Thymus (tissue), 11 donors: ENCODE results near the gene SFMBT1. TPM values are rescaled to one million over a fixed set of nuclear protein-coding genes. Genes with fewer than 3 reads are reported as not detected.

ENCODE experiments used
- DNase-seq, 9 donors: peaks; one replicate each; pipeline ENCODE4 v3.0.0-alpha.2; 2013; ENCODE audit warnings: low spot score in 9 of 9, low read depth in 6 of 9, missing footprints in 1 of 9
- H3K27ac ChIP-seq, 2 donors: one replicate each; pipeline ENCODE4 v1.5.1; 2013; ENCODE audit warnings: control low read depth in 1 of 2, low read depth in 1 of 2, low read length in 1 of 2, mild to moderate bottlenecking in 1 of 2, moderate library complexity in 1 of 2
- H3K27me3 ChIP-seq, 2 donors: one replicate each; pipeline ENCODE4 v1.5.1; 2013; ENCODE audit warnings: low read length in 1 of 2; ENCODE audit not compliant: control insufficient read depth in 2 of 2, insufficient read depth in 1 of 2
- H3K36me3 ChIP-seq, 2 donors: one replicate each; pipeline ENCODE4 v1.5.1; 2013; ENCODE audit warnings: low read length in 1 of 2, mild to moderate bottlenecking in 1 of 2, moderate library complexity in 1 of 2; ENCODE audit not compliant: control insufficient read depth in 2 of 2, insufficient read depth in 2 of 2
- H3K4me1 ChIP-seq, 2 donors: one replicate each; pipeline ENCODE4 v1.5.1; 2013; ENCODE audit warnings: low read length in 2 of 2; ENCODE audit not compliant: control insufficient read depth in 2 of 2, insufficient read depth in 2 of 2
- H3K4me3 ChIP-seq, 2 donors: one replicate each; pipeline ENCODE4 v1.5.1; 2013; ENCODE audit warnings: low read length in 2 of 2, control low read depth in 1 of 2, mild to moderate bottlenecking in 1 of 2
- H3K9me3 ChIP-seq, 2 donors: one replicate each; pipeline ENCODE4 v1.5.1; 2013; ENCODE audit warnings: low read length in 1 of 2, mild to moderate bottlenecking in 1 of 2; ENCODE audit not compliant: control insufficient read depth in 2 of 2, insufficient read depth in 1 of 2
- WGBS: extraction: QIAGEN DNeasy Blood & Tissue Kit; methylation state at CpG from one replicate; pipeline ENCODE4 v1.1.7; 2013; 5-methylcytosine and 5-hydroxymethylcytosine counted together
- polyA plus RNA-seq: library from polyadenylated mRNA; stranded (reverse); fragments of 200-250 nt; gene quantifications from one replicate; pipeline ENCODE4 v1.2.3, GENCODE V29; 2013
- total RNA-seq: library from RNA; stranded (reverse); fragments of 120-200 nt; gene quantifications from one replicate; pipeline ENCODE4 v1.2.4, GENCODE V29; 2013
- donor health status: healthy.

SFMBT1 gene
- total and polyA plus RNA-seq, 2 donors = 6.2 to 6.4 TPM

- DNase-seq = no peak
- peaks cover 21 to 58% of the 10 kb centered on the region in 2 donors for H3K4me1 ChIP-seq
- H3K27me3 ChIP-seq = no peaks in the 10 kb centered on the region
- H3K9me3 ChIP-seq = no peaks in the 10 kb centered on the region
- H3K36me3 ChIP-seq = peaks cover 13 to 29% of the 10 kb centered on the region in 2 donors
- H3K27ac ChIP-seq = no peak overlapping the region
- H3K4me3 ChIP-seq = no peak overlapping the region
- 83% methylated on average over 2 of the region's 2 CpGs for WGBS
Observed at GRCh38 chr3:52891615-52892081, 154.2 kb downstream of the SFMBT1 start.

GRCh38 chr3:52891164-52891563 lies 154.7 kb downstream of the SFMBT1 start:
- DNase-seq = no peak
- Histone ChIP-seq H3K27me3 (no peaks in the 10 kb centered on the region), H3K4me1 (peaks cover 16 to 53% of the 10 kb centered on the region in 2 donors), H3K4me3 (no peak overlapping the region), H3K9me3 (no peaks in the 10 kb centered on the region), H3K36me3 (peaks cover 13 to 34% of the 10 kb centered on the region in 2 donors), H3K27ac (no peak overlapping the region)
- 89% methylated on average over 9 of the region's 9 CpGs for WGBS

- Histone ChIP-seq H3K27ac (no peak overlapping the region), H3K27me3 (no peaks in the 10 kb centered on the region), H3K9me3 (no peaks in the 10 kb centered on the region), H3K4me3 (no peak overlapping the region), H3K36me3 (peaks cover 13 to 38% of the 10 kb centered on the region in 2 donors), H3K4me1 (peaks cover 13 to 49% of the 10 kb centered on the region in 2 donors)
- WGBS = 92% methylated on average over 5 of the region's 5 CpGs
- DNase-seq = no peak
Observed at GRCh38 chr3:52890735-52891134, 155.1 kb downstream of the SFMBT1 start.

- Histone ChIP-seq H3K4me1 (peaks cover 9 to 40% of the 10 kb centered on the region in 2 donors), H3K4me3 (no peak overlapping the region), H3K27me3 (no peaks in the 10 kb centered on the region), H3K36me3 (peaks cover 11 to 43% of the 10 kb centered on the region in 2 donors), H3K9me3 (no peaks in the 10 kb centered on the region), H3K27ac (no peak overlapping the region)
- WGBS = 99% methylated on average over 8 of the region's 8 CpGs
- no peak for DNase-seq
Observed at GRCh38 chr3:52889901-52890300, 156.0 kb downstream of the SFMBT1 start.

GRCh38 chr3:52887166-52887565 lies 158.7 kb downstream of the SFMBT1 start:
- no peak for DNase-seq
- Histone ChIP-seq H3K27me3 (no peaks in the 10 kb centered on the region), H3K9me3 (no peaks in the 10 kb centered on the region), H3K4me3 (no peak overlapping the region), H3K4me1 (peaks cover 3 to 23% of the 10 kb centered on the region in 2 donors), H3K36me3 (peaks cover 4 to 50% of the 10 kb centered on the region in 2 donors), H3K27ac (no peak overlapping the region)
- WGBS = 91% methylated on average over 4 of the region's 4 CpGs

GRCh38 chr3:52886049-52886730 lies 159.7 kb downstream of the SFMBT1 start:
- DNase-seq = no peak
- Histone ChIP-seq H3K36me3 (peaks cover 2 to 53% of the 10 kb centered on the region in 2 donors), H3K4me3 (no peak overlapping the region), H3K27ac (peak overlapping the region in 1 of 2 donors; percentile 44), H3K9me3 (no peaks in the 10 kb centered on the region), H3K27me3 (no peaks in the 10 kb centered on the region), H3K4me1 (peaks cover 0 to 16% of the 10 kb centered on the region in 2 donors)
- WGBS = 94% methylated on average over 5 of the region's 5 CpGs

GRCh38 chr3:52882377-52882776 lies 163.5 kb downstream of the SFMBT1 start:
- WGBS = 96% methylated on average over 4 of the region's 4 CpGs
- peaks cover 0 to under 1% of the 10 kb centered on the region in 2 donors for H3K9me3 ChIP-seq
- H3K4me3 ChIP-seq = no peak overlapping the region
- H3K4me1 ChIP-seq = peaks cover 0 to 14% of the 10 kb centered on the region in 2 donors
- no peak overlapping the region for H3K27ac ChIP-seq
- DNase-seq = no peak
- H3K36me3 ChIP-seq = peaks cover 11 to 59% of the 10 kb centered on the region in 2 donors
- no peaks in the 10 kb centered on the region for H3K27me3 ChIP-seq

- DNase-seq = no peak
- Histone ChIP-seq H3K36me3 (peaks cover 11 to 60% of the 10 kb centered on the region in 2 donors), H3K27me3 (no peaks in the 10 kb centered on the region), H3K9me3 (peaks cover 0 to 5% of the 10 kb centered on the region in 2 donors), H3K4me3 (no peak overlapping the region), H3K27ac (no peak overlapping the region), H3K4me1 (peaks cover 0 to 13% of the 10 kb centered on the region in 2 donors)
- 94% methylated on average over 4 of the region's 4 CpGs for whole genome bisulfite sequencing
Observed at GRCh38 chr3:52881871-52882270, 164.0 kb downstream of the SFMBT1 start.

GRCh38 chr3:52880474-52880873 lies 165.4 kb downstream of the SFMBT1 start:
- Histone ChIP-seq H3K4me1 (peaks cover 7 to 26% of the 10 kb centered on the region in 2 donors), H3K27me3 (no peaks in the 10 kb centered on the region), H3K4me3 (no peak overlapping the region), H3K9me3 (peaks cover 0 to 5% of the 10 kb centered on the region in 2 donors), H3K36me3 (peaks cover 11 to 47% of the 10 kb centered on the region in 2 donors), H3K27ac (no peak overlapping the region)
- DNase-seq = no peak
- WGBS = 96% methylated on average over 3 of the region's 3 CpGs
